ENCODE results near the gene CLSTN2.
"Not testable (repeated sequence)": the region's sequence is repeated elsewhere in the genome, so short reads cannot be mapped to it uniquely, and the experiment has no call there.

The CLSTN2 gene

GRCh38 chr3:140423574-140423973, 488.6 kb downstream of the CLSTN2 start:
- not testable (repeated sequence) for FAIRE-seq; DNase-seq (ENCODE audit: extremely low spot score, insufficient read length, low read depth)

- no peak for DNase-seq (ENCODE audit: extremely low spot score, insufficient read length, low read depth)
- FAIRE-seq: no peak
Measured at GRCh38 chr3:140424211-140424610, 489.2 kb downstream of the CLSTN2 start.

DNA sequence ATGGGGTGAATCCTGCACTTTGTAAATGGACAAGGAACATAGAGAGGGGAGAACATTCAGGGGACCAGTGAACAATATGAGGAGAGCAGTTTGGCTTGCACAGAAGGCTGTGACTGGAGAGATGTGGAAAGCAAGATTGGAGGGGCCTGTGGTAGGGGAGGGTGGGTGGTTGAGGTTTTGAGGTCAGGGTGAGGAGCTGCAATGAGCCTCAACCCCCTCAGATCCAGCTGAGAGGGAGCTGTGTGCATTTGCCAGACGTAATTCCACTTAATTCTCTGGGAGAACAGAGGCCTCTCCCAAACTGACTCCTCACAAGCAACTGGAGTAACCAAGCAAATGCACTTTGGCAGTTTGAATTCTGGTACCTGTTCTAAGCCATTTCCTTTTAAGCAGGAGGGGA, 489.7 kb downstream of the CLSTN2 start:
- DNase-seq (ENCODE audit: extremely low spot score, insufficient read length, low read depth) (no peak), FAIRE-seq (no peak)

GRCh38 chr3:140427786-140428185, 492.8 kb downstream of the CLSTN2 start:
- FAIRE-seq (no peak), DNase-seq (ENCODE audit: extremely low spot score, insufficient read length, low read depth) (no peak)

- DNase-seq (ENCODE audit: extremely low spot score, insufficient read length, low read depth) (no peak), FAIRE-seq (no peak)
Measured at GRCh38 chr3:140428380-140428779, 493.4 kb downstream of the CLSTN2 start.

GRCh38 chr3:140429791-140430190, 494.8 kb downstream of the CLSTN2 start:
- DNase-seq (ENCODE audit: extremely low spot score, insufficient read length, low read depth) (no peak), FAIRE-seq (no peak)

GRCh38 chr3:140430494-140430893, 495.5 kb downstream of the CLSTN2 start:
- DNase-seq (ENCODE audit: extremely low spot score, insufficient read length, low read depth) (no peak), FAIRE-seq (no peak)

GRCh38 chr3:140432229-140432669, 497.3 kb downstream of the CLSTN2 start:
- DNase-seq (ENCODE audit: extremely low spot score, insufficient read length, low read depth): no peak
- FAIRE-seq: no peak

DNA sequence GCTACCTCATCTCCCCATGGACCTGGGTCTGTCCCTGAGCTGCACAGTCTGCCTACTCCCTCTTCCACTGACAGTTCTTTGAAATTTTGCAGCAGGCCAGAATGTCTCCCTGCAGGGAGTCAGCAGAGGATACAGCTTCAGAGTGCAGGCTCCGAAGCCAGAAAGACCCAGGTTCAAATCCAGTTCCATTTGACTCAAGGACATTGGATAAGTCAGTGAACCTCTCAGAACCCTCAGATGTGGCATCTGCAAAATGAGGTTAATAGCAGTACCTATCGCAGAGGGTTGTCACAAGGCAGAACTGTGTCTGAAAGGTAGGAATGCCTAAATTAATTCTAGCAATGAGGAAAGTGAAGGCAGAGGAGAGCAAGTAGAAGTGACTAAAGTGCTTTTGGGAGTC, 498.4 kb downstream of the CLSTN2 start:
- FAIRE-seq: no peak
- no peak for DNase-seq (ENCODE audit: extremely low spot score, insufficient read length, low read depth)

- no peak for DNase-seq (ENCODE audit: extremely low spot score, insufficient read length, low read depth)
- no peak for FAIRE-seq
Measured at GRCh38 chr3:140434261-140434905, 499.4 kb downstream of the CLSTN2 start.

GRCh38 chr3:140436421-140436820, 501.4 kb downstream of the CLSTN2 start:
- FAIRE-seq (no peak), DNase-seq (ENCODE audit: extremely low spot score, insufficient read length, low read depth) (no peak)

GRCh38 chr3:140438736-140439470, 503.9 kb downstream of the CLSTN2 start:
- DNase-seq (ENCODE audit: extremely low spot score, insufficient read length, low read depth): no peak
- no peak for FAIRE-seq

DNA sequence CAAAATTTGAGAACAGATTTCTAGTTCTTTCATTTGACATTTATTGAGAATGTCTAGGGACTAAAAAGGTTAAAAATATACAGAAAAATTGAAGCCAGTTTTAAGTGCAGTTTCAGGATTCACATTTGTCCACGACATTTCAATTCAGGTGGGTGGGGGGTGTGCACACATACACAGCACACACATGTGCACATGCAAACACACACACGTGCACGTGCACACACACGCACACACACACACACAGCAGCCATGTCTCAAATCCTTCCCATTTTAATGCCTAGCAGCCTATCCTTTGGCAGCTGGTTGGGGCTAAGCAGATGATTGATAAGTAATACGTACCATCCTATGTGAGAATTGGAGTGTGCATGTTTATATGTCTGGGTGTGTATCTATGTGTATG, 504.5 kb downstream of the CLSTN2 start:
- FAIRE-seq: no peak
- DNase-seq (ENCODE audit: extremely low spot score, insufficient read length, low read depth): no peak

DNA sequence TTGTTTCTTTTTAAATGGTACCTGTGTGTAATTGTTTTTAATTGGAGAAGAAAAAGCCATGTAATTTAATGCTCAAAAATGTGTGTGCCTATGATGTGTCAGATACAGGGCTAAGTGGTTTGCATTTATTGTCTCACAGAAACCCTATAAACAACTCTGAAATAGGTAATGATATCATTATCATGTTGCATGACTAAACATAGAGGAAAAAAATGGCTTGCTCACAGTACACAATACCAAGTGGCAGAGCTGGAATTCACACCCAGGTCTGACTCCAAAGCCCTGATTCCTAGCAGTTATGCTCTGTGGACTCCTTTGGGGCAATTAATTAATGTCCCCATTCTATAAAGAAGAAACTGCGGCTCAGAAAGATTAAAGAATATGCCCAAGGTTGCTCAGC, 505.5 kb downstream of the CLSTN2 start:
- FAIRE-seq (no peak), DNase-seq (ENCODE audit: extremely low spot score, insufficient read length, low read depth) (no peak)

- DNase-seq (ENCODE audit: extremely low spot score, insufficient read length, low read depth) (no peak), FAIRE-seq (no peak)
Measured at GRCh38 chr3:140441006-140441405, 506.0 kb downstream of the CLSTN2 start.

- DNase-seq (ENCODE audit: extremely low spot score, insufficient read length, low read depth) (no peak), FAIRE-seq (no peak)
Measured at GRCh38 chr3:140442621-140443020, 507.6 kb downstream of the CLSTN2 start.

DNA sequence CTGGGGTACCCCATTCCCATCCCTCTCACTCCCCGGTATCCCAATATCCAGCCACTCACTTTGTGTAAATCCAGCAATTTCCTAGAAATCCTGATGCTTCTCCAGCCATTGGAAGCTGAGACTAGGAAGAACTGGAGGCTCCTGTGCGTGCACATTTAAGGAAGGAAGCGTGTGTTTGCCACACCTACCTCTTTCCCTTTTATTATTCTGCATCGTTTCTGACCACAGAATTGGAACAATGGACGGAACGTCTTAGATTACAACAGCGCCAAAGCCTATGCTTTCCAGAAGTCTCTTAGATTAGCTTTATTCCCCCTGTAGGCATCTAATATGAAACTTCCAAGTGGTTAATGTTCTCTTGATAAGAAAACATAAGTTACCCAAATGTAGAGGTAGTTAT, 508.1 kb downstream of the CLSTN2 start:
- no peak for DNase-seq (ENCODE audit: extremely low spot score, insufficient read length, low read depth)
- no peak for FAIRE-seq

DNA sequence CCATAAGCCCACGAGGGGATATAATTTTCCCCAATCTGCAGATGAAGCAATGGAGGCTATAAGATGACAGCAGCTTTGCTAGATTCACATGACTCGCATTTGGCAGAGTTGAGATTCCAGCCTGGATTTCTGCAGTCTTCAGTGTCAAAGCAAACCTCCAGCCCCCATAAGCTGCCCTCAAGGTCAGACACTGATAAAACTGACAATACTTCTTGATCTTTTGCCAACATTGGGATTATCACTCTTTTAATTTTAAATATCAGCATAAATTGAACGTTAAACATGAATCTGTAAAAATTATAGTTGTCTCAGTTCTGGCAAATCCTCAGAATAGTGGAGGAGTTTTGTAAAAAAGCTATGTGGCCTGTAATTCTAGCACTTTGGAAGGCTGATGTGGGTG, 508.8 kb downstream of the CLSTN2 start:
- no peak for FAIRE-seq
- DNase-seq (ENCODE audit: extremely low spot score, insufficient read length, low read depth): no peak

DNA sequence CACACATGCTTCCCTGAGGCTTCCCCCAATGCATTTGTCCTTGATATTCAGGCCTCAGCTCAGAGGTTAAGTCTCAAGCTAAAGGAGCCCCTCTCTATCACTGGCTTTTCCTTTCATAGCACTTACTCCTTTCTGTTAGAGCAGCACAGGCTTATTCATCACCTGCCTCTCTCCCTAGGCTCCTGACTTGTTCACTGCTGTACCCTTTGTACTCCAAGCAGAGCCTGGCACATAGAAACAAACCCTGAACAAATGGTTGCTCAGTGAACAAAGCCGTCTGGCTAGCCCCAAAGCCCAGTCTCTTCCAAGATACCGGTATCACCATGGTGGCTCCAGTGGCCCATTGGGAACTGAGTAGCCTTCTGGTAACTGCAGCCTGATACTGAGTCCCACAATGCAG, 511.7 kb downstream of the CLSTN2 start:
- no peak for FAIRE-seq
- no peak for DNase-seq (ENCODE audit: extremely low spot score, insufficient read length, low read depth)

DNA sequence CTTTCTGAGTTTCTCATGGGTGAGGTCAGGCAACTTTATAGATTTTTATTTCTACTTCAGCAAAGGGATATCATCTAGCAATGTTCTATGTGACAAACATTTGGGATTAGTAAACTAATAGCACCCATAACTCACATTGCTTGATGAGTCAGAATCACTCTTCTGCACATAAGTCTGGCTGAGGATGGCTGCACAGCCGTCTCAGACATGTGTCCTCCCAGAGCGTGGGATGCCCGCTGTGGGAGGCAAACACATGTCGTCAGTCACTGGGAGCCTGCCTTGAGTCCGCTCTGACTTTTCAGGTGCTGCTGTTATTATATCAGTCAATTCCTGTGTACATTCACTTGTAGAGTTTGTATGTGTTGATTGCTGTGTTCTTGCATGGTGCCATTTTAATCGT, 512.2 kb downstream of the CLSTN2 start:
- FAIRE-seq (no peak), DNase-seq (ENCODE audit: extremely low spot score, insufficient read length, low read depth) (no peak)

DNA sequence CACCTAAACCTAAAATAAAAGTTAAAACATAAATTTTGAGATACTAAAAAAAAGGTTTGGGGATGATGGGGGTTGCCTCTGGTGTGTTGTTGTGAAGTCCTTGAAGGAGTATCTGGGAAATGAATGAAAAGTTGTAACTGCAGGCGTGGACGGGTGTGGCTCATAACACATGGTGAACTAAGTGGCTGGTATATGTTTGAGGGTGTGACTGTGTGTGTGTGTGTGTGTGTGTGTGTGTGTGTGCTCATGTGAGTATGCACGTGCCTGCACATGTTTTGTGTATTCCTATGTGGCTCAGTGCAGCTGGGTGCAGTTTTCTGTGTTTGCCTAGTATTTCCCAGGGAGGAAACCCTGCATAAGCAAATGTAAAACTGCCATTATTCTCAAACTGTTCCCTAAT, 513.0 kb downstream of the CLSTN2 start:
- DNase-seq (ENCODE audit: extremely low spot score, insufficient read length, low read depth) (no peak), FAIRE-seq (no peak)

Data from GM18507 (cell line).